ENCODE results near the gene ETFB.

DNA sequence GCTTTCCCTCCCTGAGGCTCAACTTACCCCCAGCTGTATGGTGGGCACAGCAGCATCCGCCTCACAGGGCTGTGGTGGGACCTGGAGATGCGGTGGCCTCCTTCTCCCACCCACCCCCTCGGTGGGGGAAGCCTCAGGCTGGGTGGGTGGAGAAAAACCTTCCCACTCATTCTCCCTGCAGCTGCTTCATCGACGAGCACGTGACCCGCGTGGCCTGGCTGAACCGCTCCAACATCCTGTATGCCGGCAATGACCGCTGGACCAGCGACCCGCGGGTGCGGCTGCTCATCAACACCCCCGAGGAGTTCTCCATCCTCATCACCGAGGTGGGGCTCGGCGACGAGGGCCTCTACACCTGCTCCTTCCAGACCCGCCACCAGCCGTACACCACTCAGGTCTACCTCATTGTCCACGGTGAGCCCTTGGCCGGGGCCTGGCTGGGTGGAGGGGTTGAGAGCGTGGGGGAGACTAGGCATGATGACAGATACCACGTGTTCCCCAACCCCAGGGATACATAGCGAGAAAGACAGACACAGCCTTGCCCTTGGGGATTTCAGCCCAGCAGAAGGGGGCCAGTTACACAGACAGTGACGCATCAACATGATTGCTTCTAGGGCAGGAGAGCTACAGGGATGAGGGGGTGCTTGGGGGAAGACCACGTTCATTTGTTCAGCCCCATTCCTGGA lies 42.6 kb downstream of the ETFB start:
- TF ChIP-seq CTCF (IDR thresholded peaks at IDR 0.05): no peak
- TF ChIP-seq POLR2A (IDR thresholded peaks at IDR 0.05): no peak

Data from body of pancreas (tissue), 4 donors.